Measurements from ENCODE around the gene DNAH17. TPM values are rescaled to one million over a fixed set of nuclear protein-coding genes. Genes with fewer than 3 reads are reported as not detected.

Gene DNAH17
- total RNA-seq, 4 donors from 2014 or later: under 0.01 TPM; not detected in 3

GRCh38 chr17:78522031-78522809 is 55.0 kb downstream of the DNAH17 start:
- Histone ChIP-seq H3K27ac (no peak overlapping the region), H3K4me3 (no peak overlapping the region), H3K27me3 (no peaks in the 10 kb centered on the region), H3K36me3 (no peaks in the 10 kb centered on the region), H3K9me3 (no peaks in the 10 kb centered on the region), H3K4me1 (peaks cover 0 to 7% (median 2%) of the 10 kb centered on the region in 4 donors)
- no peak for DNase-seq
- intact Hi-C loops (cut with DNase I; ENCODE audit: low total_unique reads) (no loop called here), in situ Hi-C loops (cut with MboI; ENCODE audit: low pct_ligation_motif_present in 1 of 4, low pct_unique_long_range_greater_than_20kb in 1 of 4, low sequenced_read_pairs in 3 of 4) (loop anchor here in 1 of 4 donors (25.0 kb wide), 1 partner anchor 190 kb away; no protein-coding TSS in a partner anchor)
- TF ChIP-seq EP300 (IDR thresholded peaks at IDR 0.05; ENCODE audit: low read depth): no peak
- TF ChIP-seq POLR2AphosphoS5 (IDR thresholded peaks at IDR 0.05): no peak
- no peak for TF ChIP-seq CTCF (IDR thresholded peaks at IDR 0.05)
- TF ChIP-seq POLR2A (IDR thresholded peaks at IDR 0.05): no peak
- WGBS, 2 donors (ENCODE audit: low coverage in 1 of 2): 88 to 92% methylated on average over 11 to 16 of the region's 16 CpGs

- 80 to 84% methylated on average over 1 to 2 of the region's 2 CpGs for whole genome bisulfite sequencing, 2 donors (ENCODE audit: low coverage in 1 of 2)
- Histone ChIP-seq H3K4me1 (no peaks in the 10 kb centered on the region), H3K4me3 (no peak overlapping the region), H3K27me3 (no peaks in the 10 kb centered on the region), H3K36me3 (no peaks in the 10 kb centered on the region), H3K27ac (no peak overlapping the region), H3K9me3 (no peaks in the 10 kb centered on the region)
- TF ChIP-seq POLR2A (IDR thresholded peaks at IDR 0.05) (no peak), POLR2AphosphoS5 (IDR thresholded peaks at IDR 0.05) (no peak), CTCF (IDR thresholded peaks at IDR 0.05) (no peak), EP300 (IDR thresholded peaks at IDR 0.05; ENCODE audit: low read depth) (no peak)
- in situ Hi-C loops (cut with MboI; ENCODE audit: low pct_ligation_motif_present in 1 of 4, low pct_unique_long_range_greater_than_20kb in 1 of 4, low sequenced_read_pairs in 3 of 4): loop anchor here in 1 of 4 donors (25.0 kb wide), 1 partner anchor 195 kb away; no protein-coding TSS in a partner anchor
- no peak for DNase-seq
- intact Hi-C loops (cut with DNase I; ENCODE audit: low total_unique reads): no loop called here
Measured at GRCh38 chr17:78517421-78517820, 59.8 kb downstream of the DNAH17 start.

GRCh38 chr17:78515480-78515879 is 61.7 kb downstream of the DNAH17 start:
- 91 to 100% methylated on average over 2 to 4 of the region's 4 CpGs for WGBS, 2 donors (ENCODE audit: low coverage in 1 of 2)
- TF ChIP-seq POLR2A (IDR thresholded peaks at IDR 0.05): no peak
- in situ Hi-C loops (cut with MboI; ENCODE audit: low pct_ligation_motif_present in 1 of 4, low pct_unique_long_range_greater_than_20kb in 1 of 4, low sequenced_read_pairs in 3 of 4): loop anchor here in 1 of 4 donors (25.0 kb wide), 1 partner anchor 197 kb away; no protein-coding TSS in a partner anchor

GRCh38 chr17:78514521-78514920 is 62.7 kb downstream of the DNAH17 start:
- H3K27me3 ChIP-seq: no peaks in the 10 kb centered on the region
- 95 to 97% methylated on average over 5 to 18 of the region's 18 CpGs for WGBS, 2 donors (ENCODE audit: low coverage in 1 of 2)
- H3K36me3 ChIP-seq: no peaks in the 10 kb centered on the region
- H3K27ac ChIP-seq: no peak overlapping the region
- in situ Hi-C loops (cut with MboI; ENCODE audit: low pct_ligation_motif_present in 1 of 4, low pct_unique_long_range_greater_than_20kb in 1 of 4, low sequenced_read_pairs in 3 of 4): loop anchor here in 1 of 4 donors (25.0 kb wide), 1 partner anchor 198 kb away; no protein-coding TSS in a partner anchor
- no peak for DNase-seq
- no peaks in the 10 kb centered on the region for H3K4me1 ChIP-seq
- H3K4me3 ChIP-seq: no peak overlapping the region
- no peaks in the 10 kb centered on the region for H3K9me3 ChIP-seq
- intact Hi-C loops (cut with DNase I; ENCODE audit: low total_unique reads): no loop called here
- TF ChIP-seq POLR2A (IDR thresholded peaks at IDR 0.05) (no peak), EP300 (IDR thresholded peaks at IDR 0.05; ENCODE audit: low read depth) (no peak), CTCF (IDR thresholded peaks at IDR 0.05) (no peak), POLR2AphosphoS5 (IDR thresholded peaks at IDR 0.05) (no peak)

More at GRCh38 chr17:78515480-78515879, 61.7 kb downstream of the DNAH17 start:
- intact Hi-C loops (cut with DNase I; ENCODE audit: low total_unique reads): no loop called here
- Histone ChIP-seq H3K4me1 (no peaks in the 10 kb centered on the region), H3K4me3 (no peak overlapping the region), H3K27ac (no peak overlapping the region), H3K27me3 (no peaks in the 10 kb centered on the region), H3K36me3 (no peaks in the 10 kb centered on the region), H3K9me3 (no peaks in the 10 kb centered on the region)
- DNase-seq: no peak

Data from transverse colon (tissue), 4 donors.